GM12874 (cell line): ENCODE measurements around the gene ARHGAP15.

Experiments used
- CTCF ChIP-seq: IDR thresholded peaks from 2 replicates; pipeline ENCODE4 v1.5.1; 2011; ENCODE audit warnings: low read depth, mild to moderate bottlenecking, control low read depth, low read length, moderate library complexity; ENCODE audit not compliant: insufficient read depth

Gene ARHGAP15

GRCh38 chr2:143296089-143296488 lies 166.9 kb downstream of the ARHGAP15 start:
- TF ChIP-seq CTCF: no peak

GRCh38 chr2:143297182-143297581 lies 168.0 kb downstream of the ARHGAP15 start:
- no peak for TF ChIP-seq CTCF

- no peak for TF ChIP-seq CTCF
These were observed 171.3 kb downstream of the ARHGAP15 start for GRCh38 chr2:143300536-143300935.

- no peak for TF ChIP-seq CTCF
These were observed 182.2 kb downstream of the ARHGAP15 start for GRCh38 chr2:143311426-143311825.

- TF ChIP-seq CTCF: no peak
These were observed 183.2 kb downstream of the ARHGAP15 start for GRCh38 chr2:143312441-143312840.

GRCh38 chr2:143313861-143314260 lies 184.6 kb downstream of the ARHGAP15 start:
- no peak for TF ChIP-seq CTCF

GRCh38 chr2:143321994-143322393 lies 192.8 kb downstream of the ARHGAP15 start:
- no peak for TF ChIP-seq CTCF

- TF ChIP-seq CTCF: no peak
These were observed 200.1 kb downstream of the ARHGAP15 start for GRCh38 chr2:143329288-143329687.
